Thoracic aorta (tissue), 2 donors: ENCODE measurements around the gene PER2. TPM values are rescaled to one million over a fixed set of nuclear protein-coding genes. Genes with fewer than 3 reads are reported as not detected.

Experiments used
- ATAC-seq: fragments of 150-250 bp; one replicate; pipeline ENCODE4 v1.8.0; 2017; ENCODE audit warnings: low read depth; ENCODE audit not compliant: insufficient number of reproducible peaks, low FRiP score
- DNase-seq: peaks from one replicate; pipeline ENCODE4 v3.0.0-alpha.2; 2020; ENCODE audit warnings: low spot score
- H3K27ac ChIP-seq, 2 donors: fragments of 200-600 bp; sonication (generic); 1 replicate in 1 of 2; 2 replicates in 1 of 2; pipeline ENCODE4 v1.5.1; 2016; ENCODE audit warnings: mild to moderate bottlenecking in 2 of 2, moderate library complexity in 2 of 2
- H3K27me3 ChIP-seq: fragments of 200-600 bp; sonication (generic); replicated peaks from 2 replicates; pipeline ENCODE4 v1.6.0; 2016; ENCODE audit warnings: mild to moderate bottlenecking; ENCODE audit not compliant: insufficient read depth
- H3K36me3 ChIP-seq: fragments of 200-600 bp; sonication (generic); one replicate; pipeline ENCODE4 v1.5.1; 2016
- H3K4me1 ChIP-seq, 2 donors: fragments of 200-600 bp; sonication (generic); 1 replicate in 1 of 2; 2 replicates in 1 of 2; pipeline versions ENCODE4 v1.5.1 to v1.6.0; 2016; ENCODE audit warnings: low read depth in 2 of 2, mild to moderate bottlenecking in 1 of 2; ENCODE audit not compliant: control insufficient read depth in 1 of 2
- H3K4me3 ChIP-seq: fragments of 200-600 bp; sonication (generic); 2 replicates; pipeline ENCODE4 v1.5.1; 2016; ENCODE audit warnings: mild to moderate bottlenecking
- H3K9me3 ChIP-seq: fragments of 200-600 bp; sonication (generic); 2 replicates; pipeline ENCODE4 v1.5.1; 2016
- CTCF ChIP-seq: fragments of 200-600 bp; sonication (generic); IDR thresholded peaks from one replicate; pipeline ENCODE4 v1.5.1; 2019; ENCODE audit warnings: antibody characterized with exemption
- total RNA-seq, 2 donors: library from RNA; depleted of rRNA; stranded (reverse); fragments of >200 nt; gene quantifications; one replicate each; pipeline versions ENCODE4 v1.1.0 to v1.2.3, GENCODE V29; 2016

PER2 gene
- total RNA-seq, 2 donors from 2014 or later: 14.2 to 26.2 TPM

GRCh38 chr2:238257786-238258700 is 30.4 kb downstream of the PER2 start:
- H3K4me3 ChIP-seq: no peak overlapping the region
- peaks cover 70% of the 10 kb centered on the region for H3K36me3 ChIP-seq
- no peak for ATAC-seq
- H3K27ac ChIP-seq: no peak overlapping the region
- H3K9me3 ChIP-seq: no peaks in the 10 kb centered on the region
- no peak for TF ChIP-seq CTCF
- H3K4me1 ChIP-seq: peaks cover 0 to 7% of the 10 kb centered on the region in 2 donors
- no peaks in the 10 kb centered on the region for H3K27me3 ChIP-seq
- DNase-seq: no peak

GRCh38 chr2:238256594-238257104 is 31.8 kb downstream of the PER2 start:
- ATAC-seq: no peak
- H3K4me1 ChIP-seq: peaks cover 0 to 7% of the 10 kb centered on the region in 2 donors
- H3K9me3 ChIP-seq: no peaks in the 10 kb centered on the region
- H3K36me3 ChIP-seq: peaks cover 71% of the 10 kb centered on the region
- no peak overlapping the region for H3K4me3 ChIP-seq
- peak; percentile 54 for TF ChIP-seq CTCF
- H3K27me3 ChIP-seq: no peaks in the 10 kb centered on the region
- H3K27ac ChIP-seq: no peak overlapping the region
- no peak for DNase-seq

- H3K9me3 ChIP-seq: no peaks in the 10 kb centered on the region
- ATAC-seq (no peak), DNase-seq (no peak)
- H3K27me3 ChIP-seq: no peaks in the 10 kb centered on the region
- peaks cover 70% of the 10 kb centered on the region for H3K36me3 ChIP-seq
- H3K4me1 ChIP-seq: peaks cover 0 to 5% of the 10 kb centered on the region in 2 donors
- no peak overlapping the region for H3K27ac ChIP-seq
- H3K4me3 ChIP-seq: no peak overlapping the region
- TF ChIP-seq CTCF: no peak
Measured at GRCh38 chr2:238256111-238256510, 32.3 kb downstream of the PER2 start.

- Histone ChIP-seq H3K4me3 (no peak overlapping the region), H3K27me3 (no peaks in the 10 kb centered on the region), H3K36me3 (peaks cover 68% of the 10 kb centered on the region)
Measured at GRCh38 chr2:238255636-238256035, 32.8 kb downstream of the PER2 start.

More at GRCh38 chr2:238255636-238256035, 32.8 kb downstream of the PER2 start:
- Histone ChIP-seq H3K27ac (no peak overlapping the region), H3K4me1 (peaks cover 0 to under 1% of the 10 kb centered on the region in 2 donors), H3K9me3 (no peaks in the 10 kb centered on the region)
- TF ChIP-seq CTCF: no peak
- ATAC-seq (no peak), DNase-seq (no peak)
